Coronary artery (tissue), 2 donors: ENCODE measurements around the gene TET2.

Source experiments
- DNase-seq: peaks from one replicate; pipeline ENCODE4 v3.0.0-alpha.2; 2017; ENCODE audit warnings: low spot score
- H3K27ac ChIP-seq, 2 donors: fragments of 200-600 bp; sonication (generic); one replicate each; pipeline ENCODE4 v1.5.1; 2016 to 2019
- H3K4me3 ChIP-seq: fragments of 200-600 bp; sonication (generic); 2 replicates; pipeline ENCODE4 v1.5.1; 2016; ENCODE audit warnings: mild to moderate bottlenecking, moderate library complexity
- CTCF ChIP-seq: fragments of 200-600 bp; sonication (generic); IDR thresholded peaks from one replicate; pipeline ENCODE4 v1.5.1; 2019; ENCODE audit warnings: antibody characterized with exemption

TET2 gene

GRCh38 chr4:105215609-105216313 is 69.1 kb downstream of the TET2 start:
- DNase-seq = no peak
- TF ChIP-seq CTCF = no peak
- Histone ChIP-seq H3K27ac (no peak overlapping the region), H3K4me3 (no peak overlapping the region)

- no peak overlapping the region for H3K4me3 ChIP-seq
- H3K27ac ChIP-seq = no peak overlapping the region
- no peak for DNase-seq
- TF ChIP-seq CTCF = no peak
These were observed 78.8 kb downstream of the TET2 start for GRCh38 chr4:105225500-105225899.

GRCh38 chr4:105227054-105227453 is 80.4 kb downstream of the TET2 start:
- no peak overlapping the region for H3K27ac ChIP-seq
- no peak overlapping the region for H3K4me3 ChIP-seq
- TF ChIP-seq CTCF = no peak
- DNase-seq = no peak

GRCh38 chr4:105230287-105230686 is 83.6 kb downstream of the TET2 start:
- DNase-seq = no peak
- no peak for TF ChIP-seq CTCF
- H3K27ac ChIP-seq = no peak overlapping the region
- H3K4me3 ChIP-seq = no peak overlapping the region

- TF ChIP-seq CTCF = no peak
- no peak for DNase-seq
- H3K27ac ChIP-seq = no peak overlapping the region
- no peak overlapping the region for H3K4me3 ChIP-seq
These were observed 85.7 kb downstream of the TET2 start for GRCh38 chr4:105232374-105232773.

GRCh38 chr4:105234582-105234981 is 87.9 kb downstream of the TET2 start:
- no peak for DNase-seq
- no peak overlapping the region for H3K27ac ChIP-seq
- no peak for TF ChIP-seq CTCF
- no peak overlapping the region for H3K4me3 ChIP-seq

GRCh38 chr4:105236202-105236915 is 89.7 kb downstream of the TET2 start:
- no peak for DNase-seq
- no peak overlapping the region for H3K4me3 ChIP-seq
- no peak for TF ChIP-seq CTCF
- H3K27ac ChIP-seq = no peak overlapping the region
